Stimulated activated CD8-positive, alpha-beta memory T cell treated with anti-CD3 and anti-CD28 coated beads, Interleukin-7, amount 100 ng/mL, for 48 hours (primary cell): ENCODE results near the gene NIPAL3.
"Not testable (repeated sequence)": the region's sequence is repeated elsewhere in the genome, so short reads cannot be mapped to it uniquely, and the experiment has no call there.

Source experiments
- DNase-seq, 2 donors: peaks; one replicate each; pipeline ENCODE4 v3.0.0-alpha.2; 2020; ENCODE audit warnings: low read depth in 1 of 2; ENCODE audit errors: extremely low read depth in 1 of 2

NIPAL3 gene

DNA sequence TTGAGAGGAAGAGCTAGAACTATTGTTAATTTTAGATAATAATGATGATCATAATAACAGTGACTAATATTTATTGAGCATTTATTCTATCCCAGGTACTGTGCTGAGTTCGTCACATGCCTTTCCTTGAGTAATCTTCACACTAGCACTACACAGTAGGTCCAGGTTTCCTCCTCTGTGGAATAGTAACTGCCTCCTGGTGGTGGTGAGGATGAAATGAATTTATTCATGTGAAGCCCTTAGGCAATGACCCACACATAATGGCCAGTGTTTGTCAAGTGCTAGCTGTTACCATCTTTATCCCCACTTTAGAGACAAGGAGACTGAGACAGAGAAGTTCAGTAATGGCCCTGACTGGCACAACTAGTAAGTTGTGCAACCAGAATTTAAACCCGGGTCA lies 5.9 kb downstream of the NIPAL3 start:
- no peak for DNase-seq

DNA sequence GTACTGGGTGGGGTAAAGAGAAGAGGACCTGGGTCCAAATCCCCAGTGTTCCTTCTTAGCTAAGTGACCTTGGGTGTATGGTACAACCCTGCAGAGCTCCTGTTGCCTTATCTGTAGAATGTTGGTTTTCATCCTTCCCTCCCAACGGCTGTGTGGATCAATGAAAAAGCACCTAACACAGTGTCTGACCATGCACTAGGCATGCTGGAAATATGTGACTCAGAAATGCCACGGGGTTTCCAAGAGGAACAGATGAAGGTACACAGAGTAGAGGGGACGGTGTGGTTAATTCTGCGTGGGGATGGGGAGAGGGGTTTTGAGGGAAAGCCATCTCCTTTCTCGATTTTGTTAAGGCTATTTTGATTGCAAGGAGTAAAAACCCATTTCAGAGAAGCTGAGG lies 8.6 kb downstream of the NIPAL3 start:
- DNase-seq: no peak

DNA sequence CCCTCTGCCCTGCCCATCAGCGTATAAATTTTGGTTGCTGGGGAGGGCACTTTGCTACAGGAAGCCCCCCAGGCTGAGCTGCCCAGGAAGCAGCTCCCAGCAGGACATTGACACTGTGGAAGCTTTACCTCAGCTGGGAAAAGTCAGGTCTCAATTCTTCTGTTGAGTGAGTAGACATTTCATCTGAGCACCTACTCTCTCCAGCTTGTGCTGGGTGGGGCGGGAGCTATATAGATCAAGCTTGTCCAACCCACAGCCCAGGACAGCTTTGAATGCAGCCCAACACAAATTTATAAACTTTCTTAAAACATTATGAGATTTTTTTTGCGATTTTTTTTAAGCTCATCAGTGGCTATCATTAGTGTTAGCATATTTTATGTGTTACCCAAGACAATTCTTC lies 9.4 kb downstream of the NIPAL3 start:
- DNase-seq: no peak

DNA sequence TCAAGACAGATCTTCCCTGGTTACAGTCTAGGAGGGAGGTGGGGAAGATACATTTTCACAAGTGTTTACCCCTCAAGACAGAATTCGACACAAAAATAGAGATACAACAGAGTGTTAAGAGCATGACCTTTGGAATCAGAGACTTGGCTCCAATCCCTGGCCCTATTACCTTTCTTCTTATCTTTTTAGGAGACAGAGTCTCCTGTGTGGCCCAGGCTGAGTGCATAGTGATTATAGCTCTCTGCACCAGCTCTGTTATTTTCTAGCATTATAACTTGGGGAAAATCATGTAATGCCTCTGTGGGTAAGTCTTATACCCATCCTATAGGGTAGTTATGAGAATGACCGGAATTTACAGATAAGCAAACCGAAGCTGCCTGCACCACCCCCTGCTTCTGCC lies 9.8 kb downstream of the NIPAL3 start:
- DNase-seq: no peak

DNA sequence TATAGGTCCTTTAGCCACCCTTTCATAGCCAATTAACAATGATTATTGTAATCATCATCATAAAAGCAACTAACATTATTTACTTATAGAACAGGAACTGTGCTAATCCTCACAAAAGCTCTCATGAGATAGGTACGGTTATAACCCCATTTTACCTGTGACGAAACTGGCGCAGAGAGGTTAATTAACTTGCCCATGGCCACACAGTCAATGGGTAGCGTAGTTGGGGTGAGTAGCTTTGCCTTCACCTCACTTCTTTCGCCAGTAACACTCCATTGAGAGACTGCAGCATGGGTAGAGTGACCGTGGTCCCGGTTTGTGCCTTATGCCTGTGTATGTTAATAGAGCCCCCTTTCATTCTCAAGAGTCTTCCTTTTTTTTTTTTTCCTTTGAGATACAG lies 10.3 kb downstream of the NIPAL3 start:
- no peak for DNase-seq

DNA sequence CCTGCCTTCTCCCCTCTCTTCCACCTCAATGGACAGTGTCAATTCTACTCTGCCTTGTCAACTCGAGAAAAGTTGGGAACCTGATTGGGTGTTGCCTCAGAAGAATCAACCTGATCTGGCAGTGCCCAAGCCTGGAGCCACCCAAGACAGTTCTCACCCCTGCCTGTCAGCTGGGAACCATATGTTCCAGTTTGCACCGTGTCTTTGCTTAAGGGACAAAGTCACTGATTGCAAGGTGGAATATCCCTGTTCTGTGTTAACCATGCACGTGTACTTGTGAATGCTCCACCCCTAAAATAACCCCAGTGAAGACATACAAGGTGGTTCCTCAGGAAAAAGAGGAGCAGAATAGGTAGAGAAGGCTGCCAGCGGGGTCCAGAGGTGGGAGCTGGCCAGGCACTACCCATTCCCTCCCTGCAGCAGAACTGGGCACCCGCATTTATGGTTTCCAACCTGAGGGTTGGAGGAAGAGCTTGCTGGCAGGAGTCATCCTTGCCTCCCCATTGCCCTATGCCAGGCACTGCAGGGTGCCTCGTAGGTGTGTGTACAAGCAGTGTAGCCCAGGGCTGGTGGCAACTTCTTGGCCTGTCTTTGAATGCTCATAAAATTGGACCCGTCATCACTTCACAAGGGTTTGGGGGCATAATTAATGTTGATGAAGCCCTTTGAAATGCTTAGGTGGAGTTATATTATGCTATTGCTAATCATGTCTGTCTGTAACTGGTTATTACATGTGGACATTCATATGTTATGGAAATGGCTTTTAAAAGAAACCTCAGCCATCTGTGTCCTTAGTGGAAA lies 11.3 kb downstream of the NIPAL3 start:
- no peak for DNase-seq

DNA sequence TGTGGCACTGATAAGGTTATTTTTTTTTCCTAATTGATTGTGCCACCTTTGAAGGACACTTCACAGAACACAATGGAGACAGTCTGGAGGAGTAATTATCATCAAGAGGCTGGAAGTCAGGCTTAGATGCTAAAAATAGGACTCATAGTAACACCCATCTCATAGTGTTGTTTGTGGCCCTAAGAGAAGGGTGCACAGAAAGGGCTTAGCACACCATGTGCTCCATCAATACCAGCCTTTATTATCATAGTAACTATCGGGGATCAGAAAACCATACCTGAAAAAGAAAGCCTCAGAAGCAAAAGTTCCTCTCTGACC lies 11.9 kb downstream of the NIPAL3 start:
- DNase-seq: no peak

DNA sequence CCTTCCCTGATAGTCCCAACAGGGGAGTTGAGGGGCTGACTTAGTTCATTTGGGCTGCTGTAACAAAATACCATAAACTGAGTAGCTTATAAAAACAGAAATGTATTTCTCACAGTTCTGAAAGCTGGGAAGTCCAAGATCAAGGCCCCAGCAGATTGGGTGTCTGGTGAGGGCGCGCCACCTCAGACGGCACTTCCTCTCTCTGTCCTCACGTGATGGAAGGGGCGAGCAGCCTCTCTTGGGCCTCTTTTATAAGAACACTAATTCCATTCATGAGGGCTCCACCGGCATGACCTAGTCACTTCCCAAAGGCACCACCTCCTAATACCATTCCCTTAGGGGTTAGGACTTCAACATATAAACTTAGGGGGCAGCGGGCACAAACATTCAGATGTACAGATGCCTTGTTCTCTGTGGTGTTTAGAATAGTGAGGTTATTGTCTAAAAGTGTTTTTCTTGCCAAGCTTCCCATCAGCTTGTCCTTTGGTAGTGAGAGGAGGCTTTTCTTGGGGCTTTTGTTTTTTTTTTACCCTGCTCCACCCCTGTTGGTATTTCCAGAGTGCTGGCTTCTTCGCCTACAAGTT lies 20.3 kb downstream of the NIPAL3 start:
- DNase-seq: no peak

DNA sequence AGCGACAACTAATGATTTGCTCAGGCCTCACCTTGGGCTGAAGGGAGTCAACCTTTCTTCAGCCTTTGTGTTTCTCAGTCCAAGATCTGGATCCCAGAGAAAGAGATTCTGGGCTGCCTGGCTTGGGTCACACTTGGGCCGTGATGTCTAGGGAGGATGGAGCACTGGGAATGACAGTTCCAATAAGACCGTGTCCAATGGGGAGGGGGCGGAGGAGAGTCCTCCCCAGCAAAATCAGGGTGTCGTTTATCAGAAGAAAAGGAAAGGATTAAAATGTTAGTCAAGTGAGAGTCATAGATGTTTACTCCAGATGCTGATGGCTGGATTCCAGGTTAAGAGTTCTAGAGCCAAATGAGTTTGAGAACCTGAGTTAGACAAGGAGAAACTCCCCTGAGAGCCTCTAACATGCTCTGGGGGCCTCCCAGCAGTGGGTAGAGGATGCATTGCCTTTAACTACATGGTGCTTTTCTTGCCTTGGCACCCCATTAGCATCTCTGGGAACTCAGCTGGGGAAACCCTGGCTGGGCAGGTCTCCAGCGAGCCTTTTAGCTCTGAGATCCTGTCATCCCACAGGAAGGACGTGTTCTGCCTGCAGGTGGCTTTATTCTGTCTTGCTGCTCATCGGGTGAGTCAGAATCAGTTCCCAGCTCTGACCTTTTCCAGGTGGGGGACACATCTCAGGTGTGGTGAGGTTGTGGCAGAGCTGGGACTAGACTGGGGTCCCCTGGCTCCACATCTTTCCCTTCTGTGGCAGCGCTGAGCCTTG lies 22.2 kb downstream of the NIPAL3 start:
- DNase-seq: no peak

DNA sequence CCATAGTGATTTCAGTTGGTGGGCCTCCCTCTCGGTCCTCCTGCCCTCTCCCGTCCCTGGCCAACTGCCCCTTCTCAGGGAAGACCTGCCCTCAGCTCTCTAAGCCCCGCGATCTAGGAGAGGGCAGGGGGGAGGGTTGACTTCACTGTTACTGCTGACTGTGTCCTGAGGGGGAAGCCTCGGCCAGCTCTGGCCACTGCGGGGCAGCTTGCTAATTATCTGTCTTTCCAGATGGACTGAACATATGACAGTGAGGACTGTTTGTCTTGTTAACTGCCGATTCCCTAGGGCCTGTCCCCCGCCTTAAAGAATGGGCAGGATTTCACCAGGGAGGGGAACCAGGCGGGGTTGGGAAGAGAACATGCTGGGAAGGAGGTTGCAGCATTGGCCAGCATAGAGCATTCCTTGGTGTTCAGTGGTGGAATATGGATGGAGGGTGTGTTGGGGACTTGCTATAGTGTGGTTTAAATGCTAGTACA lies 22.9 kb downstream of the NIPAL3 start:
- no peak for DNase-seq

DNA sequence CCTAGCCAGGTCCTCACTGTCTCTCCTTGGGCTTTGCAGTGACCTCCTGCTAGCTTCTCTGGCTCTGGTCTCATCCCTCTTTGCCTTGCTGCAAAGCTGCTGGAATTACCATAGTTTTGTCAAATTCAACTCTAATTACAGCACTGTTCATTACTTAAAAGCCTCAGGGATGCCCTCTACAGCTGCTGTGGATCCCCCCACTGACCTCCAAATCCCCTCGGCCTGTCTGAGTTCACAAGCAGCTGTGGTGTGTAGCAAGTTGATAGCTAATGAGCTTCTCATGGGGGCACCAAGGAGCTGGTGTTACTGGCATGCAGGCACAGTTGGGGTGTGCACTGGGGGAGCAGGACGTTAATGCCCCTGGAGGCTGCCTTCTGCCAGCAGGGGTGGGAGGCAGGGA lies 24.8 kb downstream of the NIPAL3 start:
- no peak for DNase-seq

DNA sequence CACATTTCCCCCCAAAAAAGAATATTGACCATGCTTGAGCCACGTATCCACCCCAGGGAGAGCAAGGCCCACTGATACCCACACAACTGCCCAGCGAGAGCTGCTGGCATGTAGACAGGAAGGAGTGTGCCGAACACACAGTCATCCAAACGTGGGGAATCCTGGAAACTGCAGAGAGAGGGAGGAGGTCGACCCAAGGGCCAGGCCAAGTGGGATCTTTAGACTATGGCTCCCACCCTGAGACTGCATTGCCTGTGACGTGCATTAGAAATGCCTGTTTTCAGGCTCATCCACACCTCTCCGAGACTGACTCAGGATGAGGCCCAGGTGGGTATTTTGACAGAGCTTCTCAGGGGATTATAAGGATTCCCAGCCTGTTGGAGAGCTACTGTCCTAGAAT lies 25.9 kb downstream of the NIPAL3 start:
- DNase-seq: no peak

DNA sequence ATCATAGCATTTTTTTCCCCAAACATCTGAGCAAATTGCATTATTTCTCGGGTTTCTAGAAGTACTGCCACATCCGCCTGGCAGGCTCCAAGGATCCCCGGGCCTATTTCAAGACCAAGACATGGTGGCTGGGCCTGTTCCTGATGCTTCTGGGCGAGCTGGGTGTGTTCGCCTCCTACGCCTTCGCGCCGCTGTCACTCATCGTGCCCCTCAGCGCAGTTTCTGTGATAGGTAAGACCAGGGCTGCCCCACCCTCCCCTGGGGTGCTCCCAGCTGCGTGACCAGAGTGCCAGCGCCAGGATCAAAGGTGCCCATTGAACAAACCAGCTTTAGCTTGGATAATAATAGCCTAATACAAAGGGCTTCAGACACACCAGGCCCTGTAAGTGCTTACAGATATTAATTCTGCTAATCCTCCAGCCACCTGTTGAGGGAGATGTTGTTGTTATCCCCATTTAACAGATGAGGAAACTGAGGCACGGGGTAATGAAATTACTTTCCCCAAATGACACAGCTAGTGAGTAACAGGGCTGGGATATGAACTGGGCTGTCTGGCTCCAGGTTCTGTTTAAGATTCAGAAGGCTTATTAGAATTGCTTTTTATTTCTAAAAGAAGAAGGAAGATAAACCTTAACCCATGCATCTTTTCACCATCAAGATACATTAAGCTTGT lies 26.5 kb downstream of the NIPAL3 start:
- no peak for DNase-seq

DNA sequence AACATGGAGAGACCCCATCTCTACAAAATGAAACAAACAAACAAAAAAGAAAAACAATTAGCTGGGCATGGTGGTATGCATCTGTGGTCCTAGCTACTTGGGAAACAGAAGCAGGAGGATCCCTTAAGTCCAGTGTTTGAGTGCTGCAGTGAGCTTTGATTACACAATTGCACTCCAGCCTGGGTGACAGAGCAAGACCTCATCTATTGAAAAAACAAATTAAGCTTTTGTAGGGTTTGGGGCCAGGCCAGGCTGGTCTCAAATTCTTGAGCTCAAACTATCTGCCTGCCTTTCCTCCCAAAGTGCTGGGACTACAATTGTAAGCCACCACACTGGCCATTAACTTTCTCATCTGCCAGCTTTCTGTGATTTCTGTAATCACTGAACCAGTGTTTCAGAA lies 27.2 kb downstream of the NIPAL3 start:
- DNase-seq: no peak

DNA sequence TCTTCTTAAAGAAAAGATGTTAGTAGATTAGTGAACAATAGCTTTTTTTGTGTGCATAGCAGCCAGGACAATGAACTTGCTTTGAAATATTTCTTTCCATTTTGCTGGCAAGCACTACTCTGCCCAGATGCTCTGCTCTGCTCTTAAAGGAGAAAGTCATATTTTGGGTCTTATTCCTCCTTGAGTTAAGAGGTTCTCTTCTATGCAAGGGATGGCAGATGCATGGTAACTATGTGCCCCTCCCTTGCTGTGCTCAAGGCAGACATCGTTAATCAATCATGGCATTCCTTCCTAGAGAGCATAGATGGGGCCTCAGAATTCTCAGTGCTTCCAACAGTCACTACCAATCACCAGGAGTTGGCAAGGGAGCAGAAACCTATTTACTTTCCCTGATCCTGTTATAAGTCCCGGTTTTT lies 27.6 kb downstream of the NIPAL3 start:
- DNase-seq: no peak

DNA sequence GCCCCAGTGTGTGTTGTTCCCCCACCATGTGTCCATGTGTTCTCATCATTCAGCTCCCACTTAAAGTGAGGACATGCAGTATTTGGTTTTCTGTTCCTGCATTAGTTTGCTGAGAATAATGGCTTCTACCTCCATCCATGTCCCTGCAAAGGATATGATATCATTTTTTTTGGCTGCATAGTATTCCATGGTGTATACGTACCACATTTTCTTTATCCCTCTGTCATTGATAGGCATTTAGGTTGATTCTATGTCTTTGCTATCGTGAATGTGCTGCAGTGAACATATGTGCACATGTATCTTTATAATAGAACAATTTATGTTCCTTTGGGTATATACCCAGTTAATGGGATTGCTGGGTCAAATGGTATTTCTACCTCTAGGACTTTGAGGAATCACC lies 30.8 kb downstream of the NIPAL3 start:
- DNase-seq: not testable (repeated sequence)

DNA sequence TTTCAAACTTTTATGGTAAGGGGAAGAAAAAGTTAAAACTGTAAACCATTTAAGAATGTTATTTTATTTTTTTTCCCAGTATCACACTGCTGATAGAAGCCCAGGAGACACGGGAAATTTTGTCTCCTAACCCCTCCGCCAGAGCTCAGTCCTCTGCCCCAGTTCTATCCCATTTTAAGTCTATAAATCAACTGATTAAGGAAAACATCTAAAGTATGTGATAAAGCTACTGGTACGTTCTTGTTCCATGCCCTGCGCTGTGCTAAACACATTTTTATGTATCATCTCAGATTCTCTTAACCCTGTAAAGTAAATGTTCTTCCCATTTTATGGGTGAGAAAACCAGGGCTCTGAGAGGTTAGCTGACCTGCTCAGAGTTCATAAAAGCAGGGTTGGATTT lies 34.7 kb downstream of the NIPAL3 start:
- DNase-seq: no peak

DNA sequence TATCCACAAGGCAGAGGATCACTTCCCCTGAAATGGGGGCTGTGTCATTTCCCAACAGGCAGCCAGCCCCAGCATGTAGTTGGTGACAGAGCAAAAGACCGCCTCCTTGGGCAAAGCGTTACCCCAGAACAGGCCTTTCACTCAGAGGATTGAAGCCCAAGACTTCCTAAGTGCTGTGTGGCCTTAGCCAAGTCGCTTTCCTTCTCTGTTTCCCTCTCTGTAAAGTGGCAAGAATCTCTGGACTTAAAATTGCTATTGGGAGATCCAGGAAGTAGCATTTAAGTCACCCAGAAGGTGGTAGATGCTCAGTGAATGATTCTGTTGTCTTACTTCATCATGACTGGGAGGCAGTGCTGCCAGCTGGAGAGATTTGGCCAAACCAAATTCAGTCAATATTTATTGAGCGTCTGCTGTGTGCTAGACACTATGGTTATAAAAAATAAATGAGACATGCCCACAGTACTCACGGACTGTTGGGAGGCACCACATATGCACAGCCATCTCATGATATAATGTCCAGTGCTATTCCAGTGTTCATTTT lies 35.3 kb downstream of the NIPAL3 start:
- no peak for DNase-seq

DNA sequence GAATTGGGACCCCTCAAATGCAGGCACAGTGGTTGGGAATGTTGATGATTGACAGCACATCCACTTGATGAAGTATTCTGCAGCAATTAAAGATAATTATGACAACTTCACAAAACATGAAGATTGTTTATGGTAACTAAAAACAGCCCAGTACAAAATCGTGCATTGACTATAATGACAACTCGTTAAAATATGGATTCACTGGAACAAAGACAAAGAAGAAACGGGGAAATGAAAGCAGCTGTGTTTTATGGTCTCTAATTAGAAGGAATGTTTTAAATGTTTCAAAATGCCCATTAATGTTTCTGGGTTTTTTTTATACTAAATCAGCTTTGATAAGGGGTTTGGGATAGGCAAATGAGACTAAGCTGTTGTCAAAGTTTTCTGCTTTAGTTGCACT lies 36.1 kb downstream of the NIPAL3 start:
- no peak for DNase-seq

DNA sequence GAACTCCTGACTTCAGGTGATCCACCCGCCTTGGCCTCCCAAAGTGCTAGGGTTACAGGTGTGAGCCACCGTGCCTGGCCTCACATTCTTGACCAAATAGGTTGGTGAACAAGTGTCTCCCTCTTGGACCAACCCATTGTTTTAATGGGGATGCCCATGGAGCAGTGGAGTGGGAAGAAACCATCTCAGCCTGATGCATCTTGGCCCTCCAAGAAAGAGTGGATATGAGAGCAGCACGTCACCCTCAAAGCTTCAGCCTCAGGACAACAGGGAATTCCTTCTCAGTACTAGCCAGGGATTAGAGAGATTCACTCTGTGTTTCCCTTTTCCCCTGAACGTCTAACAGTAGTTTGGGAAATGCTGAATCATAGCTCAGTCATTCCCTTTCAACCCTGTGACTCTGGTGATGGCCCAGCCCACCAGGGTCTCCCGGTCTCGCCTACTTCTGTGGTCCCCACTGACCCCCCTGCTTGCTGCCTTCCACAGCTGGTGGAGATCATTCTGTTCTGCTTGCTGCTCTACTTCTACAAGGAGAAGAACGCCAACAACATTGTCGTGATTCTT lies 37.4 kb downstream of the NIPAL3 start:
- DNase-seq: no peak

DNA sequence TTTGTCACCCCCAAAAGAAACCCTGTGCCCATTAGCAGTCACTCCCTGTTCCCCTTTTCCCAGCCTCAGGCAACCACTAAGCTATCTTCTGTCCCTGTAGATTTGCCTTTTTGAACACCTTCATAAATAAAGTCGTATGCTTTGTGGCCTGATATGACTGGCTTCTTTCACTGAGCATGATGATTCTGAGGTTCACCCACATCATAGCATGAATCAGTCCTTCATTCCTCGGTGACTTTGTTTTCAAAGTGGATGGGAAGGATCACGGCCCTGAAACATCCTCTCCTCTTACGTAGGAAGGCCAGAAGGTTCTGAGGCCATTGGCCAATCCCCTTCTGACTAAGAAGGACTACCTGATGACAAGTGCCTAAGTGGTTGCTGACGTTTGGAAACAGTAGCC lies 39.1 kb downstream of the NIPAL3 start:
- no peak for DNase-seq
